ENCODE results near the gene HJURP. TPM values are rescaled to one million over a fixed set of nuclear protein-coding genes. Genes with fewer than 3 reads are reported as not detected.
A peak's percentile ranks its signal among the peaks of the same experiment; 100 is the strongest.

The HJURP gene
- total RNA-seq, 1 donor from 2014 or later = 109 TPM

DNA sequence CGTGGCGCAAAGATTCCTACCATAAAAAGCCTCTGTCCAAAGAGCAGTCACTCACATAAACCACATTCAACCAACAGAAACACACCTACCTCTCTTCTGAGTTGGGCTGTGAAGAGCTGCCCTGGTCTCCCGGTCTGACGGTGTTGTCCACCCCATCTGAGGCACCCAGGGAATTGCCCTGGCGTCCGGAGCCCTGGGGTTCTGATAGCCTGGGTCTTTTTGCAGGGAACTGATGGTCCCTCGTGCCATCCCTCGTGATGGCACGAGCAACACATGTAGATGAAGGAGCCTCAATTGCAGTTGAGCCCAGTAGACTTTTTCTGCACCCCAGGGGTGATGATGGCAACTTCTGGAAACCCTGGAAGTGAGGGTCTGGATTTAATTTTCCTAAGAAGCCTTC is 13.8 kb downstream of the HJURP start:
- Mint-ChIP-seq H3K36me3 (peaks cover 73% of the 10 kb centered on the region), H3K4me3 (no peak overlapping the region), H3K4me1 (peaks cover 5% of the 10 kb centered on the region), H3K27me3 (ENCODE audit: insufficient read depth, low read depth) (peaks cover 2% of the 10 kb centered on the region), H3K27ac (no peak overlapping the region), H3K9me3 (no peaks in the 10 kb centered on the region)
- Histone ChIP-seq H3K4me2 (no peak overlapping the region), H3K9me3 (ENCODE audit: low read depth) (no peaks in the 10 kb centered on the region), H4K20me1 (ENCODE audit: low read depth) (peaks cover 88% of the 10 kb centered on the region), H3K9ac (peak overlapping the region; percentile 20), H3F3A (ENCODE audit: low read depth) (peaks cover 4% of the 10 kb centered on the region), H2AFZ (replicated peaks) (no peak overlapping the region), H3K4me3 (no peak overlapping the region), H3K36me3 (peaks cover 23% of the 10 kb centered on the region), H3K27ac (no peak overlapping the region), H3K4me1 (no peaks in the 10 kb centered on the region), H3K27me3 (no peaks in the 10 kb centered on the region), H3K79me2 (ENCODE audit: low read depth) (peaks cover 95% of the 10 kb centered on the region)
- TF ChIP-seq, protein P1, sequence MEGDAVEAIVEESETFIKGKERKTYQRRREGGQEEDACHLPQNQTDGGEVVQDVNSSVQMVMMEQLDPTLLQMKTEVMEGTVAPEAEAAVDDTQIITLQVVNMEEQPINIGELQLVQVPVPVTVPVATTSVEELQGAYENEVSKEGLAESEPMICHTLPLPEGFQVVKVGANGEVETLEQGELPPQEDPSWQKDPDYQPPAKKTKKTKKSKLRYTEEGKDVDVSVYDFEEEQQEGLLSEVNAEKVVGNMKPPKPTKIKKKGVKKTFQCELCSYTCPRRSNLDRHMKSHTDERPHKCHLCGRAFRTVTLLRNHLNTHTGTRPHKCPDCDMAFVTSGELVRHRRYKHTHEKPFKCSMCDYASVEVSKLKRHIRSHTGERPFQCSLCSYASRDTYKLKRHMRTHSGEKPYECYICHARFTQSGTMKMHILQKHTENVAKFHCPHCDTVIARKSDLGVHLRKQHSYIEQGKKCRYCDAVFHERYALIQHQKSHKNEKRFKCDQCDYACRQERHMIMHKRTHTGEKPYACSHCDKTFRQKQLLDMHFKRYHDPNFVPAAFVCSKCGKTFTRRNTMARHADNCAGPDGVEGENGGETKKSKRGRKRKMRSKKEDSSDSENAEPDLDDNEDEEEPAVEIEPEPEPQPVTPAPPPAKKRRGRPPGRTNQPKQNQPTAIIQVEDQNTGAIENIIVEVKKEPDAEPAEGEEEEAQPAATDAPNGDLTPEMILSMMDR (IDR thresholded peaks at IDR 0.05) = no peak
- TF ChIP-seq EZH2phosphoT487 (IDR thresholded peaks at IDR 0.05) = no peak
- TF ChIP-seq EZH2 (IDR thresholded peaks at IDR 0.05) = no peak
- DNase-seq (ENCODE audit: low spot score) = no peak

DNA sequence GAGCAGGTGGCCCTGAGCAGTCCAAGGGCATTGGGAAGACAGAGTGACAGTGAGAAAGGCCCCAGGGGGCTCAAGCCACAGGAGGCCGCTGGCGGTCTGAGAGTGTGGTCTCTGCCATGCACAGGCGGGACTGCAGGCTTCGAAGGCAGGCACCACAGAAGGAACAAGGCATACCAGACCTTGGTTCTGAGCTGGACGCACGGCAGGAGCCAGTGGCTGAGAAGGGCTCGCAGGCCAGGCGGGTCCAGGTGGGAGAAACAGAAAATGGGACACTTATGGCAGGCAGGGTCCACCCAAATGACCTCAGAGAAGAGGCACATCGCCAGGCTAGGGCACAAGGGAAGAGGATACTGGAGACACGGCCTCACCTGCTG is 14.9 kb downstream of the HJURP start:
- Histone ChIP-seq H3K9me3 (ENCODE audit: low read depth) (no peaks in the 10 kb centered on the region), H3K4me3 (no peak overlapping the region), H3K27ac (no peak overlapping the region), H3K79me2 (ENCODE audit: low read depth) (peaks cover 95% of the 10 kb centered on the region), H3K4me1 (no peaks in the 10 kb centered on the region), H3K27me3 (no peaks in the 10 kb centered on the region), H3F3A (ENCODE audit: low read depth) (peaks cover 7% of the 10 kb centered on the region), H2AFZ (replicated peaks) (no peak overlapping the region), H4K20me1 (ENCODE audit: low read depth) (peaks cover 87% of the 10 kb centered on the region), H3K36me3 (peaks cover 20% of the 10 kb centered on the region), H3K9ac (no peak overlapping the region), H3K4me2 (peak overlapping the region; percentile 10)
- TF ChIP-seq EZH2 (IDR thresholded peaks at IDR 0.05) (no peak), EZH2phosphoT487 (IDR thresholded peaks at IDR 0.05) (no peak)
- TF ChIP-seq, protein P1 (IDR thresholded peaks at IDR 0.05) = no peak
- peaks cover 75% of the 10 kb centered on the region for H3K36me3 Mint-ChIP-seq
- no peak for DNase-seq (ENCODE audit: low spot score)
- H3K4me3 Mint-ChIP-seq = no peak overlapping the region
- H3K27ac Mint-ChIP-seq = no peak overlapping the region
- H3K4me1 Mint-ChIP-seq = peaks cover 5% of the 10 kb centered on the region
- no peaks in the 10 kb centered on the region for H3K9me3 Mint-ChIP-seq
- H3K27me3 Mint-ChIP-seq (ENCODE audit: insufficient read depth, low read depth) = no peaks in the 10 kb centered on the region

DNA sequence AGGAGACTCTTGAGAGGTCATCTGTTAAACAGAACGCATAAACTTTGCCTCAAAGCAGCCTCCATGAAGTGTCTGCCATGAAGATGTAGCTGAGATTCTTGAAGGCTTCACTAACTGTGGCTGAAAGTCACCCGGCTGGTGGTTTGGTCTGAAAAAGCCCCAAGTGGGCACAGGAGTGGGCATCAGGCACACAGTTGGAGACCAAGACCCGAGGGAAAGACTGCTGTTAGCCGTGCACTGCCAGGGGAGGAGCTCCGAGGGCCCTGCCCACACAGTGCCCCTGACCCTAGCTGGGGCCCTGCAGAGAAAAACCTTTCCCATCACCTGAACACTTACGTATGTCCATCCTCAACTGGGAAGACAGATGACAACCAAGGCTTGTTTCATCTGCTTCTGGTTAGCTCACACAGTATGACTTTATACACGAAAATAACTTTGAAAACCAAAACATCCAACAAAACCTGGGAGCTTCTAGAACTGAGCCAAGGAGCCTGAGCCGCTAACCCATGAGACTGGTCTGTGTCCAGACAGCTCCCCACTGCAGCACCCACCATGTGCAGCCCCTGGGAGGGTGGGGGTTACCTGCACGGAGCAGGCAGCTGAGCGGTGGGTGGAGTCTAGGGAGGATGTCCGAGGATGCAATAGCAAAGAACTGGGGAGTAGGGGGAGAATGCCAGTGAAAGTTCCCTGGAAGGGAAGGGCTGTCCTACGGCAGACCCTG is 15.4 kb downstream of the HJURP start:
- Mint-ChIP-seq H3K27ac (no peak overlapping the region), H3K36me3 (peaks cover 75% of the 10 kb centered on the region), H3K9me3 (no peaks in the 10 kb centered on the region), H3K4me3 (no peak overlapping the region), H3K27me3 (ENCODE audit: insufficient read depth, low read depth) (no peaks in the 10 kb centered on the region), H3K4me1 (peaks cover 5% of the 10 kb centered on the region)
- no peak for TF ChIP-seq EZH2phosphoT487 (IDR thresholded peaks at IDR 0.05)
- TF ChIP-seq, protein P1 (IDR thresholded peaks at IDR 0.05) = no peak
- no peak for TF ChIP-seq EZH2 (IDR thresholded peaks at IDR 0.05)
- Histone ChIP-seq H2AFZ (replicated peaks) (no peak overlapping the region), H3K79me2 (ENCODE audit: low read depth) (peaks cover 90% of the 10 kb centered on the region), H3K27me3 (no peaks in the 10 kb centered on the region), H3K4me2 (peak overlapping the region; percentile 10), H3F3A (ENCODE audit: low read depth) (peaks cover 9% of the 10 kb centered on the region), H3K36me3 (peaks cover 20% of the 10 kb centered on the region), H3K9me3 (ENCODE audit: low read depth) (no peaks in the 10 kb centered on the region), H3K4me3 (no peak overlapping the region), H3K4me1 (no peaks in the 10 kb centered on the region), H3K27ac (no peak overlapping the region), H4K20me1 (ENCODE audit: low read depth) (peaks cover 83% of the 10 kb centered on the region), H3K9ac (no peak overlapping the region)
- DNase-seq (ENCODE audit: low spot score) = no peak

All from neural progenitor cell (in vitro differentiated cells).